Measurements from ENCODE around the gene VAPA. TPM values are rescaled to one million over a fixed set of nuclear protein-coding genes. Genes with fewer than 3 reads are reported as not detected.

VAPA gene
- polyA plus RNA-seq (2012; ENCODE audit: low read depth, missing spikeins) = 95.5 TPM

DNA sequence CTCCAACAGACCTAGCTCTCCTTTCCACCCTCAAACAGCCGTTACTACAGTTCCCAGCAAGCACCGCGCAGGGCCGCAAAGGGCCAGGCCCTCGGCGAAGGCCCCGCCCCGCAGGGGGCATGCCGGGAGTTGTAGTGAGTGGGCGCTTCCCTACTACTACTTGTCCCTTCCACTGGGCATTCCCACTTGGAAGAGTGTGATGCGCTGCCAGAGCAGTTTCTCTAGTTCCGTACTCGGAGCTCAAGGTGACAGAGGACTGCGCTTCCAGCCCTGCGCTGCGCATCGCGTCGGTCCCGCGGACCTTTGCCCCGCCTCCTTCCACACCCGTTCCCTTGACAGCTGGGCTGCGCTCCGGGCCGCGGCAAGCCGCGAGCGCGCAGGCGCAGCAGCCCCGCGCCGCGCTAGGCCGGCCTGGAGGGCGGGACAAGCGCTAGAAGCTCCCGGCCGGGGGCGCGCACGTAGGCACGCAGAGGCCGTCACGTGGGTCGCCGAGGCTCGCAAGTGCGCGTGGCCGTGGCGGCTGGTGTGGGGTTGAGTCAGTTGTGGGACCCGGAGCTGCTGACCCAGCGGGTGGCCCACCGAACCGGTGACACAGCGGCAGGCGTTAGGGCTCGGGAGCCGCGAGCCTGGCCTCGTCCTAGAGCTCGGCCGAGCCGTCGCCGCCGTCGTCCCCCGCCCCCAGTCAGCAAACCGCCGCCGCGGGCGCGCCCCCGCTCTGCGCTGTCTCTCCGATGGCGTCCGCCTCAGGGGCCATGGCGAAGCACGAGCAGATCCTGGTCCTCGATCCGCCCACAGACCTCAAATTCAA is at the start of gene VAPA:
VAPA (plus strand) TSS at position 491 of the 808 bp plus-strand sequence; CDS start at position 732, 241 bp downstream.
- DNase-seq (ENCODE audit: insufficient read length, low spot score) (peak; percentile 89), FAIRE-seq (peak; percentile 99)
- TF ChIP-seq SPI1 (IDR thresholded peaks at IDR 0.05; ENCODE audit: low read depth, low read length) (0 out of 2 replicates have a peak, but pooled peaks have one; percentile 15), POLR2AphosphoS5 (IDR thresholded peaks at IDR 0.05; ENCODE audit: low read depth, low read length) (peak; percentile 90), TAF1 (IDR thresholded peaks at IDR 0.05; ENCODE audit: low read depth, low read length) (peak; percentile 56), PAX5 (IDR thresholded peaks at IDR 0.05; ENCODE audit: insufficient read depth, low read length, severe bottlenecking) (no peak), POU2F2 (IDR thresholded peaks at IDR 0.05; ENCODE audit: low read depth, low read length) (peak; percentile 15; the same call in 1 of the 2 replicates), POLR2A (IDR thresholded peaks at IDR 0.05; ENCODE audit: low read depth, low read length) (peak; percentile 76; the same call in 1 of the 2 replicates)

- FAIRE-seq (no peak), DNase-seq (ENCODE audit: insufficient read length, low spot score) (no peak)
- TF ChIP-seq PAX5 (IDR thresholded peaks at IDR 0.05; ENCODE audit: insufficient read depth, low read length, severe bottlenecking) = no peak
- no peak for TF ChIP-seq POLR2AphosphoS5 (IDR thresholded peaks at IDR 0.05; ENCODE audit: low read depth, low read length)
- no peak for TF ChIP-seq SPI1 (IDR thresholded peaks at IDR 0.05; ENCODE audit: low read depth, low read length)
- TF ChIP-seq TAF1 (IDR thresholded peaks at IDR 0.05; ENCODE audit: low read depth, low read length) = no peak
- TF ChIP-seq POU2F2 (IDR thresholded peaks at IDR 0.05; ENCODE audit: low read depth, low read length) = no peak
- no peak for TF ChIP-seq POLR2A (IDR thresholded peaks at IDR 0.05; ENCODE audit: low read depth, low read length)
These were observed 47.9 kb upstream of the VAPA start for GRCh38 chr18:9865764-9866490.

DNA sequence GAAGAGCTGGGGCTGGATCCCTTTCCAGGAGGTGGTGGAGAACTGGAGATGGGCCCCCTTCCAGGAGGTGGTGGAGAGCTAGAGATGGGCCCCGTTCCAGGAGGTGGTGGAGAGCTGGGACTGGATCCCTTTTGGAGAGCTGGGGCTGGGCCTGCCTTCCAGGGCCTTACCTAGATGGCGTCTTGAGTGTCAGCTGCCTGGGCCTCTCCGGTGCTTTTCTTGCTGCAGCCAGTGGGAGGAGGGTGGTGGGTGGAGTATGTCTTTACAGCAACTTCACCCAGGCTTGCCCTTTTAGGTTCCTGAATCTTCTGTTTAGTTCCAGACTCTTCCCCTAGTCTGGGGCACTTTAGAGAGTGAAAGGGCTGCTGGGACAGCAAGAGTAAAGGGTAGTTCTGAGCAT is 47.2 kb upstream of the VAPA start:
- no peak for FAIRE-seq
- no peak for TF ChIP-seq POU2F2 (IDR thresholded peaks at IDR 0.05; ENCODE audit: low read depth, low read length)
- no peak for TF ChIP-seq TAF1 (IDR thresholded peaks at IDR 0.05; ENCODE audit: low read depth, low read length)
- no peak for TF ChIP-seq POLR2AphosphoS5 (IDR thresholded peaks at IDR 0.05; ENCODE audit: low read depth, low read length)
- TF ChIP-seq PAX5 (IDR thresholded peaks at IDR 0.05; ENCODE audit: insufficient read depth, low read length, severe bottlenecking) = no peak
- TF ChIP-seq POLR2A (IDR thresholded peaks at IDR 0.05; ENCODE audit: low read depth, low read length) = no peak
- TF ChIP-seq SPI1 (IDR thresholded peaks at IDR 0.05; ENCODE audit: low read depth, low read length) = no peak

DNA sequence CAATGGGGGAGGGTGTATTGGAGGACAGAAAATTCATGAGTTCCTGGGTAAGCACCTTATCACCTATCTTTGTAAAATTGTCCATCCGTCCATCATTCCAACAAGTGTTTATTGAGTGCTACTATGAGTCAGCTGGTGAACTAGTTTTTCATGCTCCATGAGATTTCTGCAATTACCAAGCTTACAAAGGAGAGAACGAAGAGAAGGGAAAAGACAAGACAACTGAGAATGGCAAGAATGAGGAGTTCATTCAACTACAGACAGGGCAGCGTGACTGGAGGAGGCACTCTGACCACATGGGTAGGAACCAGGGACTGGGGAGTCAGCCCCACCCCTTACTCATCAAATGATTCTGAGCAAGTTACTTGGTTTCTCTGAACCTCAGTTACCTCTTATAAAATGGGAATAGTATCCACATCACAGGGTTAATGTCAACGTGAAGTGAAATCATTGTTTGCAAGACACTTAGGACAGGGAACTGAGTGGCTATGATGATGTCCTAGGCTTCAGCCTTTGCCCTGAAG is 46.7 kb upstream of the VAPA start:
- FAIRE-seq = no peak

More for the DNA sequence above, 47.2 kb upstream of the VAPA start:
- no peak for DNase-seq (ENCODE audit: insufficient read length, low spot score)

GRCh38 chr18:9868857-9869714 is 44.7 kb upstream of the VAPA start:
- FAIRE-seq (no peak), DNase-seq (ENCODE audit: insufficient read length, low spot score) (no peak)
- TF ChIP-seq TAF1 (IDR thresholded peaks at IDR 0.05; ENCODE audit: low read depth, low read length) (no peak), POU2F2 (IDR thresholded peaks at IDR 0.05; ENCODE audit: low read depth, low read length) (no peak), SPI1 (IDR thresholded peaks at IDR 0.05; ENCODE audit: low read depth, low read length) (no peak), POLR2A (IDR thresholded peaks at IDR 0.05; ENCODE audit: low read depth, low read length) (no peak), POLR2AphosphoS5 (IDR thresholded peaks at IDR 0.05; ENCODE audit: low read depth, low read length) (no peak), PAX5 (IDR thresholded peaks at IDR 0.05; ENCODE audit: insufficient read depth, low read length, severe bottlenecking) (no peak)

More for the DNA sequence above, 46.7 kb upstream of the VAPA start:
- TF ChIP-seq PAX5 (IDR thresholded peaks at IDR 0.05; ENCODE audit: insufficient read depth, low read length, severe bottlenecking) (no peak), POU2F2 (IDR thresholded peaks at IDR 0.05; ENCODE audit: low read depth, low read length) (no peak), SPI1 (IDR thresholded peaks at IDR 0.05; ENCODE audit: low read depth, low read length) (no peak), POLR2A (IDR thresholded peaks at IDR 0.05; ENCODE audit: low read depth, low read length) (no peak), TAF1 (IDR thresholded peaks at IDR 0.05; ENCODE audit: low read depth, low read length) (no peak), POLR2AphosphoS5 (IDR thresholded peaks at IDR 0.05; ENCODE audit: low read depth, low read length) (no peak)
- no peak for DNase-seq (ENCODE audit: insufficient read length, low spot score)

DNA sequence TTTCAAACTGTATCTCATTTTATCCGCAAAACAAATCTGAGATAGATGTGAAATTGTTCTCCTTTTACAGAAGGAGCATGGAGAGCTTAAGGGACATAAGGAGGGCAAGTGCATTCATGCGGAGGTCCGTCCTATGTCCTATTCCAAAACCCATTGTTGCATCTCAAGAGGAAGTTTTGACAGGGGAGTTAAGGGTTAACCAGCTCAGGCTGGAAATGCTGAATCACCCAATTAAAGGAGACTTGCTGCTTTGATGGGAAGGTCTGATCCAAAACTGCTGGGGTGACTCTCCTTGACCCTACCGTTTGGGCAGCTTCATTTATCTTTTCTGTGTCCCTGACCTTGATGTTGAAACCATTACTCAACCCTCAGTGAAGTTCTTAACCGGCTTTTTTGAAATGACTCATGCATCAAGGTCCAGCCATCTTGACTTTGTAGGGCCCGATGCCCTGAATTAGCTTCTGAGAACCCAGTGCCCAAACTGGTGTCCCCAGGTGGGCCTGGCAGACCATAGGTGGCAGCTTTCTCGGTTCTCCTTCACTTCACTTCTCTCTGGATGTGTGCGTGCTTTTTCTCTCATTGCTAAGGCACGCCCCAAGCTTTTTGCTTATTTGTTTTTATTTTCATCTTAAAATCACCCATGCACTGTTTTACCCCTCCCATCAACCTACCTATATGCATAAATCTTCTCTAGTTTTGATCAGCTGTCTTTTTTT is 43.9 kb upstream of the VAPA start:
- FAIRE-seq (no peak), DNase-seq (ENCODE audit: insufficient read length, low spot score) (peak; percentile 30)
- TF ChIP-seq POU2F2 (IDR thresholded peaks at IDR 0.05; ENCODE audit: low read depth, low read length) (no peak), POLR2A (IDR thresholded peaks at IDR 0.05; ENCODE audit: low read depth, low read length) (no peak), PAX5 (IDR thresholded peaks at IDR 0.05; ENCODE audit: insufficient read depth, low read length, severe bottlenecking) (no peak), TAF1 (IDR thresholded peaks at IDR 0.05; ENCODE audit: low read depth, low read length) (no peak), SPI1 (IDR thresholded peaks at IDR 0.05; ENCODE audit: low read depth, low read length) (no peak), POLR2AphosphoS5 (IDR thresholded peaks at IDR 0.05; ENCODE audit: low read depth, low read length) (no peak)

DNA sequence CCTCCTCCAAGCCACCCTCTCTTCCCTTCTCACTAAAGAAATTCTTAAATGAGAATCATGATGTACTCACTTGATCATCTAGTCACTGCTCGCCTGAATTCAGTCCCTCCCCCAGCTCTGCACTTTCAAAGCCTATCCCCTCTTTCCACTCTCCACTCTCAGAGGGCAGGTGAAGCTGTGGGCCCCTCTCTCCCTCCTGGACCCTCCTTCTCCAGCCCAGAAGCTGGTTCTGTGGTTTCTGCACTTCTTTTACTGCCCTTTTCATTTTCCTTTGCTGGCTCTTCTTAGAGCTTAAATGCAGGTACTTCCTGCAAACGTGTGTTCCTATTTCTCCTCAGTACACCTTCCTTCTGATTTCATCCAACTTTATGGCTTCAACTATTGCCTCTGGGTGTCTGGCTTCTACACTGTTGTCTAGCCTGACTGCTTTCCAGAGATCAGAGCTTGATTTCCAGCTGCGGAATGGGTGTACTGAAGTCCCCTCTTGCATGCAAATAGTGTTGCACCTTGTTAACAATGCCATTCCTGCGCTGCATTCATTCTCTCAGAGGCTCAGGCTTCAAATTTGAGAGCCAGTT is 43.3 kb upstream of the VAPA start:
- TF ChIP-seq TAF1 (IDR thresholded peaks at IDR 0.05; ENCODE audit: low read depth, low read length) (no peak), POLR2AphosphoS5 (IDR thresholded peaks at IDR 0.05; ENCODE audit: low read depth, low read length) (no peak), POLR2A (IDR thresholded peaks at IDR 0.05; ENCODE audit: low read depth, low read length) (no peak), SPI1 (IDR thresholded peaks at IDR 0.05; ENCODE audit: low read depth, low read length) (no peak), PAX5 (IDR thresholded peaks at IDR 0.05; ENCODE audit: insufficient read depth, low read length, severe bottlenecking) (no peak), POU2F2 (IDR thresholded peaks at IDR 0.05; ENCODE audit: low read depth, low read length) (no peak)
- FAIRE-seq = no peak

More for the DNA sequence above, 43.3 kb upstream of the VAPA start:
- DNase-seq (ENCODE audit: insufficient read length, low spot score) = no peak

All from GM12891 (cell line).